ENCODE data around the gene NFKBIZ.
"Not testable (repeated sequence)": the region's sequence is repeated elsewhere in the genome, so short reads cannot be mapped to it uniquely, and the experiment has no call there.

The NFKBIZ gene

DNA sequence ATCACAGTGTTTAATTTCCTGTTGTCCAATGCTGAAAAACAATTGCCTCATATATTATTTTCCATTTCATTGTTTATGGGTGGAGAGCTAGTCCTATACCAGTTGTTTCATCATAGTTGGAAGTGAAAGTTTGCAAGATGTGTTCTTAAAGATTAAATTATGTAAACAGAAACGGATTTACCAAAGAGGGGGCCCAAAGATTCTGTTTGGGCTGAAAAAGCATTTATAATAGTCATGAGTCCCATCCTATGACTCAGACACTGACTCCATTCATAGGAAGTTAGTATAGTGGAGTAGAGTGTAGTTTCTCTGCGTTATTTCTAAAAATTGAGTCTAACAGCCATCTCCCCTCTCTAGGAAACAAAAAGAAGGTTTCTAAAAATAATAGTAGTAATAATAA is 24.3 kb downstream of the NFKBIZ start:
- in situ Hi-C loops (cut with HindIII; ENCODE audit: low pct_unique_long_range_greater_than_20kb, low sequenced_read_pairs) = no loop called here
- DNase-seq (ENCODE audit: low read depth in 1 of 2, low spot score in 1 of 2) = no peak
- TF ChIP-seq JUND (IDR thresholded peaks at IDR 0.05; ENCODE audit: low read depth) = no peak

DNA sequence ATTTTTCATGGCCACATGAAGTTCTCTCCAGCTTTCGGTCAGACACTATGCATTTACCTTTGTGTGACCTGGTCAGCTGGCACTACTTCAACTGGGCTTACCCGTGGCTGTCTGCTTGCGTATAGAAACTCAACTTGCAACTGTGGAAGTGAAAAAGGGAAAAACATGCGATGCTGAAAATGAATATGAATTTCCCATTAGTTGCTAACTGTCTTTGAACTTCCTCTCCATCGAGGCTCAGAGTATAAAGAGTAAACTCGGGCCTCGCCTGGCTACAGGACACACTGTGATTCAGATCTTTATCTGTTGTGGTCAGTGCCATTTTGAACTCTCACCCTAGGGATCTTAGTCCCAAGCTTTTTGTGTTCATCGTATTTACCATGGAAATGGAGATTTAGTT is 26.8 kb downstream of the NFKBIZ start:
- DNase-seq (ENCODE audit: low read depth in 1 of 2, low spot score in 1 of 2) = peak in 1 of 2 experiments; percentile 11
- no peak for TF ChIP-seq JUND (IDR thresholded peaks at IDR 0.05; ENCODE audit: low read depth)
- in situ Hi-C loops (cut with HindIII; ENCODE audit: low pct_unique_long_range_greater_than_20kb, low sequenced_read_pairs) = no loop called here

DNA sequence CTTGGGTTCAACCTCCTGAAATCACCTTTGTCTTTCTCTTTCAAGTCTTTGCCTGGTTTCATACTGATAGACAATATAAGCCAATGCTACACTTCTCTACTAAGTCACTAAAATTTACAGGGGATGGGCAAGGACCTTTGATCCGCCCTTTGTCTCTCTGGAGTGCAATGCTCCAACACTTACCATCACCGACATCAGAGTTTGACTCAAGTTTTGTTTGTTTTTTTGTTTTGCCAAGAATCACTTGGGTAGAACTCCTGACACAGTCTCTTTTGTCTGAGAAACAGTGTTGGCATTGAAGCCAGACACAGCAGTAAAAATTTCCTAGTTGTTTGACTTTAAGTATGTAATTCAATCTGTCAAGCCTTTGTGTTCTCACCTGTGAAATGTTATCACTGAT is 29.3 kb downstream of the NFKBIZ start:
- in situ Hi-C loops (cut with HindIII; ENCODE audit: low pct_unique_long_range_greater_than_20kb, low sequenced_read_pairs) = no loop called here

DNA sequence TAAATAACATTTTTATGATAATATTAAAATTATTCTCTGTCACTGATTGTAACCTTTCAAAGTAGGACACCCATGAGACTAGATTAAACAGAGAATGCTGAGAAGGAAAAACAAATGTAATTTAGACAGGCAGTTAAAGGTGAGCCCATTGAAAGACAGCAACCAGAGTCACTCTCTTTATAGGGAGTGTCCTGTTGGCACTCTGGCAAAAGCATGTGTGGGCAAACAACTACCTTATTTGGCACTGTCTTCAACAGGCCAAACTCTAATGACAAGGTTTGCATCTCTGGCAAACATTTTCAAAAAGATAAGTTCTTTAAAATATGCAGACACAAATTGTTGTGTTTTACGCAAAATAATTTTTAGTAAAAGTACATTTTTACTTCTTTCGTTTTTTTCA is 29.8 kb downstream of the NFKBIZ start:
- peak in 1 of 2 experiments; percentile 22 for DNase-seq (ENCODE audit: low read depth in 1 of 2, low spot score in 1 of 2)
- TF ChIP-seq JUND (IDR thresholded peaks at IDR 0.05; ENCODE audit: low read depth) = no peak
- in situ Hi-C loops (cut with HindIII; ENCODE audit: low pct_unique_long_range_greater_than_20kb, low sequenced_read_pairs) = no loop called here

More for the DNA sequence above, 29.3 kb downstream of the NFKBIZ start:
- DNase-seq (ENCODE audit: low read depth in 1 of 2, low spot score in 1 of 2) = no peak
- no peak for TF ChIP-seq JUND (IDR thresholded peaks at IDR 0.05; ENCODE audit: low read depth)

DNA sequence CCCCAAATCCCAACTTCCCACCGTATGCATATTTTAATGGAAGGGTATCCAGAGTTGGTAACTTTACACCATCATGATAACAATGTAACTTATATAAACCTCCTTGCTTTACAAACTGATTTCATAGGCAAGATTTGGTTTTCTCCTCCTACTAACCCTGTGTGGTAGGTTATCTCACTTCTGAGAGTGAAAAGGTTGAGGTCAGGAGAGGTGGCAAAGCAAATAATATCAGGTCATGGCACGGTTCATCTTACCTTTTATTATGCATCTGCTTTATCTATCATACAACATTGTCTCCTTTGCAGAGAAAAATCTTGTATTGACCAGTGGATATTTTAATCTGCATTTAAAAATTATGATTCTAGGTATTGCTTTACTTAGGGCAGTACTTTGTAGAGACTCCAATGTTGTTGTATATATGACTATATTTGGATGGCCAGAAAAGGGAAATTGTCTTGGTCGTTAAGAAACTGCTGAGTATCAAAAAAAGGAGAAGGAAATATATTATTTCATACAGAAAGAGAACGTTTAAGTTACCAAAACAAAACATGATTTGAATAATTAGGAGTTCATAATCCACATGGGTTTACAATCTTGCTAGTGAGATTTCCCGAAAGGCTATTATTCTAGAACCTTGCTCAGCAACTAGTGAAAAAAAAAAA is 30.4 kb downstream of the NFKBIZ start:
- no peak for TF ChIP-seq JUND (IDR thresholded peaks at IDR 0.05; ENCODE audit: low read depth)
- in situ Hi-C loops (cut with HindIII; ENCODE audit: low pct_unique_long_range_greater_than_20kb, low sequenced_read_pairs) = no loop called here
- DNase-seq (ENCODE audit: low read depth in 1 of 2, low spot score in 1 of 2) = no peak

DNA sequence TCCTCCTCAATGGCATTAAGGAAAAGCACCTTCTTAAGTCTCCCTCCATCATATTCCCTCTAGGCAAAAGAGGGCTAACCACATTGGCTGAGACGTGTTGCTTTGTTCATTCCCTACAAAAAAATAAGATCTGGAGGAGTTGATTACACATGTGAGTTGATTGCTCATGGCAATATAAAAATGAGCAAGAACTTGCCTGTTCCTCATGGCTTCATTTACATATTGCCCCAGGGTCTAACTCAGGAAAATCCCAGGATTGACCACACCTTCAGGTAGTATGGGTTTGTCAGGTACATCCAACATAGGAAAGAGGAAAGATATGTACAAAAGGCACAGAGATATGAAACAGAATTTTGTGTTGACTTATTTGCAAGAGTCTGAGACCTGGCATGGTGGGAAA is 35.5 kb downstream of the NFKBIZ start:
- in situ Hi-C loops (cut with HindIII; ENCODE audit: low pct_unique_long_range_greater_than_20kb, low sequenced_read_pairs) = no loop called here
- TF ChIP-seq JUND (IDR thresholded peaks at IDR 0.05; ENCODE audit: low read depth) = no peak
- DNase-seq (ENCODE audit: low read depth in 1 of 2, low spot score in 1 of 2) = no peak

DNA sequence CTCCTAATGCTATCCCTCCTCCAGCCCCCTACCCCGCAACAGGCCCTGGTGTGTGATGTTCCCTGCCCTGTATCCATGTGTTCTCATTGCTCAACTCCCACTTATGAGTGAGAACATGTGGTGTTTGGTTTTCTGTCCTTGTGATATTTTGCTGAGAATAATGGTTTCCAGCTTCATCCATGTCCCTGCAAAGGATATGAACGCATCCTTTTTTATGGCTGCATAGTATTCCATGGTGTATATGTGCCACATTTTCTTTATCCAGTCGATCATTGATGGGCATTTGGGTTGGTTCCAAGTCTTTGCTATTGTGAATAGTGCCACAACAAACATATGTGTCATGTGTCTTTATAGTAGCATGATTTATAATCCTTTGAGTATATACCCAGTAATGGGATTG is 36.3 kb downstream of the NFKBIZ start:
- DNase-seq (ENCODE audit: low read depth in 1 of 2, low spot score in 1 of 2); in situ Hi-C loops (cut with HindIII; ENCODE audit: low pct_unique_long_range_greater_than_20kb, low sequenced_read_pairs): not testable (repeated sequence)

DNA sequence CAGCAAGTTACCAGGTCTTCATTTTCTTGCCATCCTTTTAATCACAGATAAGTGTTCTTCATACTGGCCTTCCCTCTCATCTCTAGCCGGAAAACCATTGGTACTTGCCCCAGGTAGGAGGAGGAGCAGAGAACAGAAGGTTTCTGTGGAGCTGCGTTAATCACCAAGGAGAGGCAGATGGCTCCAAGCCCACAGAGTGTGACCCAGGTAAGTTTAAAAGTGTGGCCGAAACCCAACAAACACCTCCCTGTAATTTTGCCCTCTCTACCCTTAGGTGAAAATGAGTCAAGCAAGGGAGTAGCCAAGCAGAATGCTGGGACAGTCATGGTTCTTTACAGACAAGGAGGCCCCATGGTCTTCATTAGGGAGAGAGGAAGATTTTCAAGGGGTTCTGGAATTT is 37.3 kb downstream of the NFKBIZ start:
- in situ Hi-C loops (cut with HindIII; ENCODE audit: low pct_unique_long_range_greater_than_20kb, low sequenced_read_pairs) = no loop called here
- no peak for DNase-seq (ENCODE audit: low read depth in 1 of 2, low spot score in 1 of 2)
- TF ChIP-seq JUND (IDR thresholded peaks at IDR 0.05; ENCODE audit: low read depth) = no peak

DNA sequence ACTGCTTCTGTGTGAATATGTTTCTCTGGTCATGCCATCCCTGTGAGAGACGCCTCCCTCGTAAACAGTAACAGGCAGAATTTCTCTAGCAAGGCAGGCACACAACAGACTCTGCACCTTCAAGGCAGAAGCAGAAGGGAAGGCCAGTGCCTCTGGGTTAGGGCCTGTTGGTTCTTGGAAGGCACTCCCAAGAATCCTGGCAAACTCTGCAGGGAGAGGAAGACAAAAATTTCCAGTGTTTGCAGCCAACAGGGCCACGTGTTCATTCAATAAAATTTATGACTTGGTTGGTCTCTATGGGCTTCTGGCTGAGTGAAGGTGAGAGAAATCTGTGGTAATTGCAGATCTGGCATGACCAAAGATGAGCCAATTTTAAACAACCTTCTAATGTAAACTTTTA is 39.3 kb downstream of the NFKBIZ start:
- DNase-seq (ENCODE audit: low read depth in 1 of 2, low spot score in 1 of 2) = no peak
- no peak for TF ChIP-seq JUND (IDR thresholded peaks at IDR 0.05; ENCODE audit: low read depth)
- in situ Hi-C loops (cut with HindIII; ENCODE audit: low pct_unique_long_range_greater_than_20kb, low sequenced_read_pairs) = no loop called here

DNA sequence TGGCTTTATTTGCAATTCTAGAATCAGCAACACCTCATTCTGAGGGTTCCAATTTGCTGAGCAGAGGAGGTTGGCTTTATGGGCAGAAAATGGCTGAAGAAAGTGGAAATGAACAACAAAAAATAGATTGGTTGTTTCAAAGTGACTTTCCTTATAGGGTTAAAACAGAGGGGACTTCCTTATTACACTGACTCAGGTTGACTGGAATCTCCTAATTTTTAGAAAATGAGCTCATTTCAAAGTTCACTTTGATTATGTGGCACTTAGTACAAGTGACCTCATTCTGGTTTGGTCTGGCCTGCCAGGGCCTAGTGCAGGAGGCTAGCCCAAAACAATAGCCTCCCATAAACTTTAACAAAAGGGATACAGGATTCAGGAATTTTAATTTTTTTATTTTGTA is 41.4 kb downstream of the NFKBIZ start:
- in situ Hi-C loops (cut with HindIII; ENCODE audit: low pct_unique_long_range_greater_than_20kb, low sequenced_read_pairs) = no loop called here
- no peak for TF ChIP-seq JUND (IDR thresholded peaks at IDR 0.05; ENCODE audit: low read depth)
- DNase-seq (ENCODE audit: low read depth in 1 of 2, low spot score in 1 of 2) = no peak

DNA sequence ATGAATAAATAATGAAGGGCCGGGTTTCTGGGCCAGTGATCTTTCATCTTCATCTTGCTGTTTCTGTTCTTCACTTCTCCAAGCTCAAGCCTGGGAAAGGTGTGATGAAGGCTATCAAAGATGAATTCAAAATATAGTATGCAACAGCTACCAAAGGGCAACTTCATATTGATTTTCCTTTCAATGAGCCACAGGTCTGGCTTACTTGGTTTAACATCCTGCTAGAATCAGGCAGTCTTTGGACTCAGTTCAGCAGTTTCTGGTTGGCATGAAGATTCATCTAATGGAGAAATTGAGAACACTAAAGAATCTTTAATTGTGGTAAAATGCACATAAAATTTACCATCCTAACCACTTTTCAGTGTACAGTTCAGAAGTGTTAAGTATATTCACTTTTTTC is 43.3 kb downstream of the NFKBIZ start:
- in situ Hi-C loops (cut with HindIII; ENCODE audit: low pct_unique_long_range_greater_than_20kb, low sequenced_read_pairs) = no loop called here
- no peak for TF ChIP-seq JUND (IDR thresholded peaks at IDR 0.05; ENCODE audit: low read depth)
- no peak for DNase-seq (ENCODE audit: low read depth in 1 of 2, low spot score in 1 of 2)

DNA sequence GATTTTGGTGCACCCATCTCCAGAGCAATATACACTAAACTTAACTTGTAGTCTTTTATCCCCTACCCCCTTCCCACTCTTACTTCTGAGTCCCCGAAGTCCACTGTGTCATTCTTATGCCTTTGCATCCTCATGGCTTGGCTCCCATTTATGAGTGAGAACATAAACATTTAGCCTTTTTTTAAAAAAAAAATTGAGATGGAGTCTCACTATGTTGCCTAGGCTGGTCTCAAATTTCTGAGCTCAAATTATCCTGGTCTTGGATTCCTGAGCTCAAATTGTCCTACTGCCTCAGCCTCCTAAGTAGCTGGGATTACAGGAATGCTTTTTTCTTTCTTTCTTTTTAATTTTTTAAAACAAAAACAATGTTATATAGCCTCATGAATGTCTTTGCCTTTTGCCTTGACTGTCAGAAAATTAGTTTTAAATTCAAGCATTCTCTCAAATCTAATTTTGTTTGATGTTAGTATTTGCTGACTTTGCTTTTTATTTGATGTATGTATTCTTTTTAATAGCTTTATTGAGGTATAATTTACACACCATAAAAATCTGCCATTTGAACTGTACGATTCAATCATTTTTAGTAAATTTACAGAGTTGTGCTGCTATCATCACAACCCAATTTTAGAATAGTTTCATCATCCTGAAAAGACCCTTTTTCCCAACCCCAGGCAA is 46.9 kb downstream of the NFKBIZ start:
- no peak for TF ChIP-seq JUND (IDR thresholded peaks at IDR 0.05; ENCODE audit: low read depth)
- in situ Hi-C loops (cut with HindIII; ENCODE audit: low pct_unique_long_range_greater_than_20kb, low sequenced_read_pairs) = no loop called here
- DNase-seq (ENCODE audit: low read depth in 1 of 2, low spot score in 1 of 2) = no peak

DNA sequence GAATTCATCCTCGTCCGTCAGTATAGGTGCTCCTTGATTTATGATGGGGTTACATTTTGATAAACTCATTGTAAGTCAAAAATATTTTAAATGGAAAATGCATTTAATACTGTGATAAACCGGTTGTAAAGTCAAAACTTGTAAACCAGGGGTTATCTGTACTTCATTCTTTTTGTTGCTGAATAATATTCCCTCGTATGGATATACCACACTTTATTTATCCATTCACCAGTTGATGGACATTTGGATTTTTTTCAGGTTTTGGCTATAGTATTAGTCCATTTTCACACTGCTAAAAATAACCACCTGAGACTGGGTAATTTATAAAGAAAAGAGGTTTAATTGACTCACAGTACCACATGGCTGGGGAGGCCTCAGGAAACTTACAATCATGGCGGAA is 47.7 kb downstream of the NFKBIZ start:
- no peak for TF ChIP-seq JUND (IDR thresholded peaks at IDR 0.05; ENCODE audit: low read depth)
- DNase-seq (ENCODE audit: low read depth in 1 of 2, low spot score in 1 of 2) = no peak
- in situ Hi-C loops (cut with HindIII; ENCODE audit: low pct_unique_long_range_greater_than_20kb, low sequenced_read_pairs) = no loop called here

DNA sequence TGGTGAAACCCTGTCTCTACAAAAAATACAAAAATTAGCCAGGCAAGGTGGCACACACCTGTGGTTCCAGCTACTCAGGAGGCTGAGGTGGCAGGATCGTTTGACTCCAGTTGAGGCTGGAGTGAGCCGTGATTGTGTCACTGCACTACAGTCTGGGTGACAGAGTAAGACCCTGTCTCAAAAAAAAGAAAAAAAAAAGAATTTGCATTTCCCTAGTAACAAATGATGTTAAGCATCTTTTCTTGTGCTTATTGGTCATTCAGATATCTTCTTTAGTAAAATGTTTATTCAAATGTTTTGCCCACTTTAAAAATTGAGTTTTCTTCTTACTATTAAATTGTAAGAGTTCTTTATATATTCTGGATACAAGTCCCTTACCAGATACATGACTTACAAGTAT is 48.7 kb downstream of the NFKBIZ start:
- DNase-seq (ENCODE audit: low read depth in 1 of 2, low spot score in 1 of 2) = no peak
- TF ChIP-seq JUND (IDR thresholded peaks at IDR 0.05; ENCODE audit: low read depth) = no peak
- in situ Hi-C loops (cut with HindIII; ENCODE audit: low pct_unique_long_range_greater_than_20kb, low sequenced_read_pairs) = no loop called here
